ENCODE measurements around the gene BRPF1.
"Not testable (repeated sequence)": the region's sequence is repeated elsewhere in the genome, so short reads cannot be mapped to it uniquely, and the experiment has no call there.

Gene BRPF1

DNA sequence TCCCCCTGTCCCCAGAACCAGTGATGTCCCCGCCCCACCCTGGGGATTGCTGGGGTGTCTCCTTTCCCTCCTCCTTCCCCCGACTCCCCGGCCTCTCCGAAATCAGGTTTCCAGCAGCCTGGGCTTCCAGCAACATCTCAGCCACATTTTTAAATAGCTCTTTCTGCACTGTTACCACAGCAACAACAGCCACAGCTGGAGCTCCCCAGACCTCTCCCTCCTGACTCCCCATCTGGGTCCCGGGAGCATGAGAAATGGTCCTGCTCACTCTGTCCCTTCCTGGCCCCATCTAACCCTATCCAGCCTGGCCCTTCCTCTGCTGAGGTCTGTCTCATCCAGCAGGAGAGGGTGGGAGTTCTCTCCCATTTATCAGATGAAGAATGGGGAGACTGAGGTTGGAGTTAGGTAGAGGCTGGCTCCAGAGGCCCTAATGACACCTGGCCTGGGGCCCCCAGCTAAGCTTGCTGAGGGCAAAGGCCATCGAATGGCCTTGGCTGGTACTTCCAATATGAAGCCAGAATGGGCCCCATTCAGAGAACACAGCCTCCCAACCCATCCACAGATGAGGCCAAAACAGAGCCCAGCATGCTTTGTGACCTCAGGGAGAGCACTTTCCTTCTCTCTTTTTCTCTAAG, 36.7 kb downstream of the BRPF1 start:
- DNase-seq (ENCODE audit: low read depth): no peak

DNA sequence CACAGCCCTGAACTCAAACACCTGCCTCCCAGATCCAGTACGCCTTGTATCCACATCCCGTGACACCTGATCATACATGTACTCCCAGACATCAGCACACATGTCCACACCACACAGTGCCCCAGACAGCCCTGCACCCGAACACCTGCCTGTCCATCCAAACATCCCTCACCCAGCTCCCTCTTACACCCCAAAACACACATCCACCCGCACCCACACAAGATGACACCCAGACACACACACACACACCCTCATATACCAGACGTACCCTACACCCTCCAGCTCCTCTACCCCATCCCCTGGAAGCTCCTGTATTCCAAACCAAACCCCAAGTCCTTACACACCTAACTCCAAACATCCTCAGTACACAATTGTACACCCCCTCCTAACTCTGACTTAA, 37.5 kb downstream of the BRPF1 start:
- DNase-seq (ENCODE audit: low read depth): no peak

- DNase-seq (ENCODE audit: low read depth): peak; percentile 75
These were observed 38.1 kb downstream of the BRPF1 start, which contains the start of gene CAMK1 for GRCh38 chr3:9769426-9770275. TSS of gene CAMK1 (minus strand) at chr3:9769947. CDS start at chr3:9767749, 2,198 bp downstream.

DNA sequence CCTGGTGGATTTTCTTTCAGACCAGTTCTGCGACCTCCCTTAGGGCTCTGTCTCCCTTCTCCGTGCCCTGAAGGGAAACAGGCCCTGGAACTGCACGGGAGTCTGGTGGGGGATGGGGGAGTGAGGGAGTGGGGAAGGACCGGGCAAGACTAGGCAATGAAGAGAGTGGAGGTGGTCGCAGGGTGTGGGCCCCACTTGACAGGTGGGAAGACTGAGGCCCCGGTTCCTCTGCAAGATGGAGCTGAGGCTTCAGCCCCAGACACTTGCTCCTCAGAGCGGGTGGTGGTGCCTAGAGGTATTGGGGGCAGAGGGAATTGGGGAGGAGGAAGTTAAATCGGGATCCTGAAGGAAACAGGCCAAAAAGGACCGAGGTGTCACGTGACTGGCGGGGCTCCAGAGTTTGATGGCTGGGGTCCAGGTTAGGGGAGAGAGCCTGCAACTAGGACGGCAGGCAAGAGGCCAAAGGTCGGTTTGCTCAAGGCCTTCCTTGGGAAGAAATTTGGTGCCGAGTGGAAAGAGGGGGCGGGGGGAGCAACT, 38.8 kb downstream of the BRPF1 start:
- DNase-seq (ENCODE audit: low read depth): no peak

DNA sequence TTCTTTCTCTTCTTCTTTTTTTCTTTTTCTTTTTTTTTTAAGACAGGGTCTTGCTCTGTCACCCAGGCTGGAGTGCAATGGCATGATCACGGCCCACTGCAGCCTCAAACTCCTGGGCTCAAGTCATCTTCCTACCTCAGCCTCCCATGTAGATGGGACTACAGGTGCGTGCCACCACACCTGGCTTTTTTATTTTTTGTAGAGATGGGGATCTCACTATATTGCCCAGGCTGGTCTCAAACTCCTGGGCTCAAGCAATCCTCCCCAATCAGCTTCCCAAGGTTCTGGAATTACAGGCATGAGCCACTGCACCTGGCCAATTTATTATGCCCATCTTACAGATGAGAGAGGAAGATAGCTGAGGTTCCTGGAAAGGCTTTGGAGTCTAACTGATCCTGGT, 39.5 kb downstream of the BRPF1 start:
- DNase-seq (ENCODE audit: low read depth): not testable (repeated sequence)

- no peak for DNase-seq (ENCODE audit: low read depth)
These were observed 45.6 kb downstream of the BRPF1 start for GRCh38 chr3:9776896-9777693.

DNA sequence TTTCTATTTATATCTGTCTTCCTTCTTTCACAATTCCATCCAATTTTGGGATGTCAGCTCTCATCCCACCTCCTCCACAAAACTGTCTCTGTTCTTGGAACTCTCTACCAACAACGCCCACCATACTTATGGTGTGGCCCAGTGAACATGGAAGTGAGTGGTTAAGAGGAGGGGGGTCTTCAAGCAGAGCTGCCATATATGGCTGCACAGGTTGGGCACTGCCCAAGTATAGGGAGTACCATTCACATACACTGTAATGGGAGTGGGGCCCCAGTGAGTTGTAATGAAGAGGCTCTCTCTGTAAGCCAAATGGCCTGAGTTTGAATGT, 46.1 kb downstream of the BRPF1 start:
- no peak for DNase-seq (ENCODE audit: low read depth)

- peak; percentile 61 for DNase-seq (ENCODE audit: low read depth)
These were observed 46.9 kb downstream of the BRPF1 start for GRCh38 chr3:9778143-9779074.

- no peak for DNase-seq (ENCODE audit: low read depth)
These were observed 47.6 kb downstream of the BRPF1 start for GRCh38 chr3:9779075-9779593.

GRCh38 chr3:9779721-9780457, 48.4 kb downstream of the BRPF1 start:
- DNase-seq (ENCODE audit: low read depth): no peak

- no peak for DNase-seq (ENCODE audit: low read depth)
These were observed 48.9 kb downstream of the BRPF1 start for GRCh38 chr3:9780458-9780812.

- no peak for DNase-seq (ENCODE audit: low read depth)
These were observed 49.4 kb downstream of the BRPF1 start for GRCh38 chr3:9780910-9781309.

GRCh38 chr3:9781551-9781950, 50.0 kb downstream of the BRPF1 start:
- no peak for DNase-seq (ENCODE audit: low read depth)

DNA sequence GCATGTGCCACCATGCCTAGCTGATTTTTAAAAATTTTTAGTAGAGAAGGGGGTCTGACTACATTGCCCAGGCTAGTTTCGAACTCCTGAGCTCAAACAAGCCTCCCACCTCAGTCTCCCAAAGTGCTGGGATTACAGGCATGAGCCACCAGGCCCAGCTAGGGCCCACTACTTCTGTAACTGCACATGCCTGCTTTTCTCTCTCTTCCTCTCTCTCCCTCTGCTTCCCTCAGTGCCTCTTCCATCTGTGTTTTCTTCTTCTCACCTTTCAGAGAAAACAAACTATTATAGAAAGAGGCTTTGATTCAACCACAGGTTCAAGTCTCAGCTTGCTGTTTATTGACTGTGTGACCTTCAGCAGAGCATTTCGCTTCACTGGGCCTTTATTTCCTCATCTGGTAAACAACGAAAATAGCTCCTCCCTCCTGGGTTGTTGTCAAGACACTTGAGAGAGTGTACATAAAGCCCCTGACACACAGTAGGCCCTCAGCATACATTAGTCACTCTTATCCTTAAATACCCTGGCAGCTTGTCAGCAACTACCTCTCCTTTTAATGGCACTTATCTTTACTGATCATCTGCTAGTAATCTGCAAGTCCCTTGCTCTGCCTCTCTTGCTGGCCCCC, 50.6 kb downstream of the BRPF1 start:
- DNase-seq (ENCODE audit: low read depth): no peak

GRCh38 chr3:9782770-9783169, 51.2 kb downstream of the BRPF1 start:
- DNase-seq (ENCODE audit: low read depth): no peak

GRCh38 chr3:9783954-9784353, 52.4 kb downstream of the BRPF1 start:
- DNase-seq (ENCODE audit: low read depth): no peak

DNA sequence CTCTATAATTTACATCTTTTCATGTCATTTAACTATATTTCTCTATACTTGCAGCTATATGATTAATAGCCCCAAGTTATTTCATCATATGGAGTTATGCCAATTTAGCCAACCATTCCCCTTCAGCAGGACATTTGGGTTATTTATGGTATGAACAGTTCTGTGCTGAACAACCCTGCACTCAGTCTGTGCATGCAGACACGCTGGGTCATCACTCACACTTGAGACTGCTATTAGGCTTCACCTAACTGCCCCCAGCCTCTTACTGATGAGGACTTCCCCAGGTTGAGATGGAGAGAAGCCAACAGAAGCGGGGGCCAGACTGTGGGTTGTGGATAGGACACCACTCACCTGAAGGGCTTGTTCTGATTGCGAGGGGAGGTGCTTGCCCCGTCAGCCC, 53.4 kb downstream of the BRPF1 start:
- DNase-seq (ENCODE audit: low read depth): no peak

- DNase-seq (ENCODE audit: low read depth): no peak
These were observed 54.1 kb downstream of the BRPF1 start for GRCh38 chr3:9785602-9786001.

DNA sequence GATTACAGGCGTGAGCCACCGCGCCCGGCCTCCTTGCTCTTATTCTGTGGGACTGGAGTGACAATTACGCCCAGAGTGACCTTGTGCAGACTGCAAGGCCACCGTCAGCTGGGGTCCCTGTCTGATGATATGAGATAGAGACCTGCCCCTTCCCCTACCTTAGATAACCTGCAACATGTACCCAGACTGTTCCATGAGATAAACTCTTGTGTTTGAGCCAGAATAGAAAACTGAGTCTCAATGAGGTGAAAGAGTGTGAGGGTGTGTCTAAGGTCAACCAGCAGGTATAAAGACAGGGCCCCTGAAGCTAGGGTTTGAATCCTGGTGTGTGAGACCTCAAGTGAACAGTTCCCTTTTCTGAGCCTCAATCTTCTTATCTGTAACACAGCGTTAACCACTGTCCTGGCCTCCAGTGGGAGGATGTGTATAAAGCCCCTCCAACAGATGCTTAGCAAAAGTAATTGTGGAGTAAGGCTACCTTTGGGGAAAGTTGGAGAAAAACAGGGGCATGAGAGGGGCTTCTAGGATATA, 54.7 kb downstream of the BRPF1 start:
- no peak for DNase-seq (ENCODE audit: low read depth)
